Astrocyte of the spinal cord (primary cell): ENCODE data around the gene EVI5.
A peak's percentile ranks its signal among the peaks of the same experiment; 100 is the strongest.

ENCODE experiments used
- DNase-seq: peaks from one replicate; pipeline ENCODE4 v3.0.0; 2011; ENCODE audit warnings: low read depth, low spot score
- H3K4me3 ChIP-seq: 2 replicates; pipeline ENCODE4 v1.5.1; 2011; ENCODE audit warnings: low read depth, mild to moderate bottlenecking, low read length, moderate library complexity
- in situ Hi-C: cut with HindIII; loops from 2 replicates; pipeline ENCODE4 v1.10.0; 2017; ENCODE audit warnings: low sequenced_read_pairs
- TF ChIP-seq, protein P1 (sequence below): IDR thresholded peaks from 2 replicates; pipeline ENCODE4 v1.5.1; 2012; ENCODE audit warnings: low read depth, mild to moderate bottlenecking, low read length, inconsistent platforms

The EVI5 gene

DNA sequence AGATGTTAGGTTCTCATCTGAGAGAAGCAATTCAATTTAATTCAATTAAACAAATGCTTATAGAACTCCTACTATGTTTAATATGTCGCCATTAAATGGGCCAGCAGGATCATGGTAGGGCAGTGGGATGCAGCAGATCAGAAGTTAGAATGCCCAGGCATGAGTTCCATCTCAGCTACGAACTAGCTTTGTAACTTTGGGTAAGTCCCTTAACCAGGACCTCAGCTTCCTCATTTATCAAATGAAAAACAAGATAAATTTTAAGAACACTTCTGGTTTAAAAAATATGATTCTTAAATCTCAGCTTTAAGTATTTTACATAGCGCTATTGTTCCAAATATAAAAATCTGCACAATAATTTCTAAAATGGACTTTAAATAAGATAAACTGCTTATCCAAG, 230.7 kb downstream of the EVI5 start:
- TF ChIP-seq, protein P1, sequence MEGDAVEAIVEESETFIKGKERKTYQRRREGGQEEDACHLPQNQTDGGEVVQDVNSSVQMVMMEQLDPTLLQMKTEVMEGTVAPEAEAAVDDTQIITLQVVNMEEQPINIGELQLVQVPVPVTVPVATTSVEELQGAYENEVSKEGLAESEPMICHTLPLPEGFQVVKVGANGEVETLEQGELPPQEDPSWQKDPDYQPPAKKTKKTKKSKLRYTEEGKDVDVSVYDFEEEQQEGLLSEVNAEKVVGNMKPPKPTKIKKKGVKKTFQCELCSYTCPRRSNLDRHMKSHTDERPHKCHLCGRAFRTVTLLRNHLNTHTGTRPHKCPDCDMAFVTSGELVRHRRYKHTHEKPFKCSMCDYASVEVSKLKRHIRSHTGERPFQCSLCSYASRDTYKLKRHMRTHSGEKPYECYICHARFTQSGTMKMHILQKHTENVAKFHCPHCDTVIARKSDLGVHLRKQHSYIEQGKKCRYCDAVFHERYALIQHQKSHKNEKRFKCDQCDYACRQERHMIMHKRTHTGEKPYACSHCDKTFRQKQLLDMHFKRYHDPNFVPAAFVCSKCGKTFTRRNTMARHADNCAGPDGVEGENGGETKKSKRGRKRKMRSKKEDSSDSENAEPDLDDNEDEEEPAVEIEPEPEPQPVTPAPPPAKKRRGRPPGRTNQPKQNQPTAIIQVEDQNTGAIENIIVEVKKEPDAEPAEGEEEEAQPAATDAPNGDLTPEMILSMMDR, result no peak
- in situ Hi-C loops, result no loop called here
- H3K4me3 ChIP-seq, result no peak overlapping the region

DNA sequence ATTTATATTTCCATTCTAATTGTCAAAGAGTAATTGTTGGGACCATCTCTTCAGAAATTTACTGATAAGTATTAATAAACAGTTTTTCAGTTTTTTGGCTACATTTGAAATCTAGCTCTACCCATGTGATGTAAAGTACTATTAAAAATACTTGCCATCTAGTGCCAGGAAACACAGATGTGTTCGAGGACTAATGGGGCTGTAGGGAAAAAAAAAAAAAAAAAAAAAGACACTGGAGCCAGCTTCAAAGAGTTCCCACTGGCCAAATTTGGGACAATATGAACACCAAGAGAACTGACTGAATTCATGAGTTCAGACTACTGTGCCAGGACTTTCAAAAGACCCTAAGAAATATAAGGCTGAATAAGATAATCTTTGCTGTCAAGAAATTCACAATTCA, 233.0 kb downstream of the EVI5 start:
- in situ Hi-C loops, result no loop called here
- H3K4me3 ChIP-seq, result no peak overlapping the region
- TF ChIP-seq, protein P1, result no peak
- no peak for DNase-seq

More for the DNA sequence above, 230.7 kb downstream of the EVI5 start:
- no peak for DNase-seq

DNA sequence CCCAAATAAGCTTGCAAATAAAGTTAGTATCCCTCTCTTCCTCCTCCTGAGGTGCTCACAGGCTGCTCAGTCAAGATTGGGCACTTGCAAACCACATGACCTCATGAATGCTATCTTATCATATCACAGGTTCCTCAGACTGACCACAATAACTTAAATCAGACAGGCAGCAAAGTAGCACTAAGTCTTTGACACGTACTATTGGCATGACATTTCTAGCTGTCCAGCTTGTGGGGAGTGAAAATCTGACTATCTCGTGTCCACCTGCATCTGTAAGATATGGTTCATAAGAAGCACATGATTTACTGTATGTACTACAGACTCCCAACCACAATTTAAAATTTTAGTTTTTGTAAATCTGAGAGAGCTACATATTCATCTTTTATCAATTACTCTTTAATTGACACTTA, 240.1 kb downstream of the EVI5 start:
- in situ Hi-C loops, result no loop called here
- DNase-seq, result no peak
- TF ChIP-seq, protein P1, result no peak
- no peak overlapping the region for H3K4me3 ChIP-seq

DNA sequence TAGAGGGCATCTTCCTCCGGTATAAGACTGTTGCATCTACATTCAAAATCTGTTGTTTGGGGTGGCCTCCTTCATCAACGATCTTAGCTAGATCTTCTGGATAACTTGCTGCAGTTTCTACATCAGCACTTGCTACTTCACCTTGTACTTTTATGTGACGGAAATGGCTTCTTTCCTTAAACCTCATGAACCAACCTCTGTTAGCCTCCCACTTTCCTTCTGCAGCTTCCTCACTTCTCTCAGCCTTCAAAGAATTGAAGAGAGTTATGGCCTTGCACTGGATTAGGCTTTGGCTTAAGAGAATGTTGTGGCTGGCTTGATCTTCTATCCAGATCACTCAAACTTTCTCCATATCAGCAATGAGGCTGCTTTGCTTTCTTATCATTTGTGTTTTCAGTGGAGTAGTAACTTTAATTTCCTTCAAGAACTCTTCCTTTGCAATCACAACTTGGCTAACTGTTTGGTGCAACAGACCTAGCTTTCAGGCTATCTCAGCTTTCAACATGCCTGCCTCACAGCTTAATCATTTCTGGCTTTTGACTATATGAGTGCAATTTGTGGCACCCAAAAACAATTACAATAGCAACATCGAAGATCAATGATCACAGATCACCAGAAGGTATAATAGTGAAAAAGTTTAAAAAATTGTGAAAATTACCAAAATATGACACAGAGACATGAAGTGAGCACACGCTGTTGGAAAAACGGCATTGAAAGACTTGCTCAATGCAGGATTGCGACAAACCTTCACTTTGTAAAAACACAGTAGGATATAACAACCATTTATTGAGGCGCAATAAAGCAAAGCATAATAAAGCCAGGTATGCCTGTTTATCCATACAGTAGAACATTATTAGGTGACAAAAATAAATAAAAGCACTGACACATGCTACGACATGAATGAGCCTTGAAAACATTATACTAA, 241.5 kb downstream of the EVI5 start:
- TF ChIP-seq, protein P1, result no peak
- no peak for DNase-seq
- H3K4me3 ChIP-seq, result no peak overlapping the region
- in situ Hi-C loops, result no loop called here

DNA sequence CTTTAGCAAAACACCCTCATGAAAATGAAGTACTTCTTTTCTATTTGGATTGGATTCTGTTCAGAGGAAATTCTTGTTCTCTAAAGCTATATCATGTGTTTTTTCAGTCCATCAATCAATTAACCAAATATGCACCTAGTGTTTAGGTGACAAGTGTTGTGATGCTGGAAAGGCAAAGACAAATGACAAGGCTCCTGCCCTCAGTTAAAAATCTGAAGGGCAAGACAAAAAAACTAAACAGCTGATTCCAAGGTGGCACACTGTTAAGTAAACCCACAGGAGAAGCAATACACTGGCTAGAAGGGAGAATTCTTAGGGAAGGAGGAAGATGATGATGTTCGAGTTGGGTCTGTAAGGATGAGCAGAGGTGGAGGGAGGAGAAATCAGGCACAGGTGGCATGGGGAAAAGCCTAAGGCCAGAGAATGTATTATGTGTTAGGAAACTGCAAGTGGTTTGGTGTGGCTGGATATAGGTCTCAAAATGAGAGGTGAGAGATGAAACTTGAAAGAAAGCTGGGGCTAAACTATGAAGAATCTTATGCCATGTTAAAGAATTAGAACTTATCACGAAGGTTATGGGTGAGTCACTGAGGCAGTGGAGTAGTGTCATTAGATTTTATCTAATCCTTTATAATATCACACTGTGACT, 246.4 kb downstream of the EVI5 start:
- in situ Hi-C loops, result no loop called here
- TF ChIP-seq, protein P1, result no peak
- DNase-seq, result no peak
- no peak overlapping the region for H3K4me3 ChIP-seq

DNA sequence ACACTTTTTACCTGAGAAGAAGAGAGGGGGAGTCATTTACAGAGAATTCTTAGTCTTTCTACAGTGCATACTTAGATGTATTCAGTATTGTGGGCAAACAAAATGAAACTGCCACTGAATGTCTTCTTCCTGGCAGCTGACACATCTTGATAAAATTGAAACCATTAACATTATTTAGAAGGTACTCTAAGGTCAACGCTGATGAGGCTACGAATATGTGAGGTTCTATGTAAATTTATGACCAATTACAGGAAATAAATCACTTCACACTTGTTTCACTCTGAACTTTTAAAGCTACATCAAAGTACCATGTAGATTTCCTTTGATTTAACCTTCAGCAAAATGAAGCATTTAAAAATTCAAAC, 246.9 kb downstream of the EVI5 start:
- no peak overlapping the region for H3K4me3 ChIP-seq
- peak; percentile 5 for DNase-seq
- in situ Hi-C loops, result no loop called here
- TF ChIP-seq, protein P1, result no peak
